BLaER1 (cell line): Measurements from ENCODE around the gene PTPRT.

Source experiments
- H3K27ac ChIP-seq: shearing (Covaris generic); formaldehyde crosslinking; 2 replicates; pipeline ENCODE4 v1.8.1; 2022
- H3K27me3 ChIP-seq: shearing (Covaris generic); formaldehyde crosslinking; 2 replicates; pipeline ENCODE4 v1.8.1; 2022
- H3K36me3 ChIP-seq: shearing (Covaris generic); formaldehyde crosslinking; 2 replicates; pipeline ENCODE4 v1.8.1; 2022
- H3K4me1 ChIP-seq: shearing (Covaris generic); formaldehyde crosslinking; 2 replicates; pipeline ENCODE4 v1.8.1; 2022
- H3K4me2 ChIP-seq: shearing (Covaris generic); formaldehyde crosslinking; 2 replicates; pipeline ENCODE4 v1.8.1; 2022
- H3K4me3 ChIP-seq: shearing (Covaris generic); formaldehyde crosslinking; 2 replicates; pipeline ENCODE4 v1.8.1; 2022
- H3K9ac ChIP-seq: shearing (Covaris generic); formaldehyde crosslinking; 2 replicates; pipeline ENCODE4 v1.8.1; 2022
- H3K9me3 ChIP-seq: shearing (Covaris generic); formaldehyde crosslinking; 2 replicates; pipeline ENCODE4 v1.8.1; 2022
- H4K20me1 ChIP-seq: shearing (Covaris generic); formaldehyde crosslinking; 2 replicates; pipeline ENCODE4 v1.8.1; 2022
- Cebpa-rat ChIP-seq: shearing (Covaris generic); IDR thresholded peaks from 2 replicates; pipeline ENCODE4 v1.8.1; 2022

Gene PTPRT

GRCh38 chr20:42027746-42028268, 1161.9 kb downstream of the PTPRT start:
- no peak for TF ChIP-seq Cebpa-rat
- Histone ChIP-seq H4K20me1 (no peaks in the 10 kb centered on the region), H3K4me1 (no peaks in the 10 kb centered on the region), H3K9me3 (no peaks in the 10 kb centered on the region), H3K4me3 (no peak overlapping the region), H3K9ac (no peak overlapping the region), H3K27me3 (no peaks in the 10 kb centered on the region), H3K36me3 (no peaks in the 10 kb centered on the region), H3K27ac (no peak overlapping the region), H3K4me2 (no peak overlapping the region)

GRCh38 chr20:42026599-42026998, 1163.1 kb downstream of the PTPRT start:
- Histone ChIP-seq H3K4me3 (no peak overlapping the region), H4K20me1 (no peaks in the 10 kb centered on the region), H3K27me3 (no peaks in the 10 kb centered on the region), H3K36me3 (no peaks in the 10 kb centered on the region), H3K4me2 (no peak overlapping the region), H3K27ac (no peak overlapping the region), H3K9me3 (no peaks in the 10 kb centered on the region), H3K4me1 (no peaks in the 10 kb centered on the region), H3K9ac (no peak overlapping the region)
- no peak for TF ChIP-seq Cebpa-rat

DNA sequence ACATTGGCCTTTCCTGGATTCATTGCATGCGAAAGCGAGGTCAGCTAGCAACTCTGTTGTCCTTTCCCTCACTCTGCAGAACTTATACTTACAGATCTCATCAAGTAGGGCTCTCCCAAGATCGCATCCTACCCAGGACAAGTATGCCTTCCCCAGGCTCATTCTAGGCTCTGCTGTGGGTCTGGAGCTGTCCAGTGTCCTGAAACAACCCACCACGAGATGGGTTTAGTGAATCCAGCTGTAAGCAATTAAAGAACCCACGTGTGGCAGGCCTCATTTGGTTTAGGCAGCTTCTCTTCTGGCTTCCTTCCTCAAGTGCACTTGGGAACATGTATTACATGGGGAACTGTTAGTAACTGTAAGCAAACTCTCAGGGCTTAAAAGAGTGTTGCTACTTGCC, 1165.1 kb downstream of the PTPRT start:
- Histone ChIP-seq H3K4me2 (no peak overlapping the region), H4K20me1 (no peaks in the 10 kb centered on the region), H3K36me3 (no peaks in the 10 kb centered on the region), H3K4me1 (no peaks in the 10 kb centered on the region), H3K27me3 (no peaks in the 10 kb centered on the region), H3K4me3 (no peak overlapping the region), H3K9me3 (no peaks in the 10 kb centered on the region), H3K9ac (no peak overlapping the region), H3K27ac (no peak overlapping the region)
- no peak for TF ChIP-seq Cebpa-rat
